Mucosa of stomach (tissue), 1 donor: Measurements from ENCODE around the gene SPRN.
"Not testable (repeated sequence)": the region's sequence is repeated elsewhere in the genome, so short reads cannot be mapped to it uniquely, and the experiment has no call there.

Experiments
- H3K27me3 ChIP-seq: one replicate; pipeline ENCODE4 v1.7.0; 2013; ENCODE audit warnings: mild to moderate bottlenecking, low read length; ENCODE audit not compliant: control insufficient read depth, insufficient read depth
- H3K36me3 ChIP-seq: one replicate; pipeline ENCODE4 v1.7.0; 2013; ENCODE audit warnings: low read length; ENCODE audit not compliant: control insufficient read depth, insufficient read depth
- H3K4me1 ChIP-seq: one replicate; pipeline ENCODE4 v1.7.0; 2013; ENCODE audit warnings: mild to moderate bottlenecking, low read length; ENCODE audit not compliant: control insufficient read depth, insufficient read depth
- H3K4me3 ChIP-seq: one replicate; pipeline ENCODE4 v1.7.0; 2013; ENCODE audit warnings: low read length
- H3K9ac ChIP-seq: one replicate; pipeline ENCODE4 v1.7.0; 2013; ENCODE audit warnings: mild to moderate bottlenecking, low read length, moderate library complexity
- H3K9me3 ChIP-seq: one replicate; pipeline ENCODE4 v1.7.0; 2013; ENCODE audit warnings: mild to moderate bottlenecking, low read length, moderate library complexity; ENCODE audit not compliant: control insufficient read depth
- donor health status: Pancreatic carcinoma.

Gene SPRN

GRCh38 chr10:133422223-133422806 lies 2.1 kb downstream of the SPRN start:
- H3K27me3 ChIP-seq: peaks cover 13% of the 10 kb centered on the region
- no peaks in the 10 kb centered on the region for H3K36me3 ChIP-seq
- H3K4me1 ChIP-seq: no peaks in the 10 kb centered on the region
- H3K4me3 ChIP-seq: no peak overlapping the region
- H3K9ac ChIP-seq: no peak overlapping the region
- H3K9me3 ChIP-seq: no peaks in the 10 kb centered on the region

- peaks cover 13% of the 10 kb centered on the region for H3K27me3 ChIP-seq
- H3K4me1 ChIP-seq: no peaks in the 10 kb centered on the region
- H3K9me3 ChIP-seq: no peaks in the 10 kb centered on the region
- H3K36me3 ChIP-seq: no peaks in the 10 kb centered on the region
- H3K9ac ChIP-seq: no peak overlapping the region
- no peak overlapping the region for H3K4me3 ChIP-seq
Measured at GRCh38 chr10:133421336-133422222, 2.8 kb downstream of the SPRN start.

GRCh38 chr10:133420579-133420978 lies 3.8 kb downstream of the SPRN start:
- H3K9me3 ChIP-seq: no peaks in the 10 kb centered on the region
- no peak overlapping the region for H3K9ac ChIP-seq
- H3K4me1 ChIP-seq: no peaks in the 10 kb centered on the region
- H3K27me3 ChIP-seq: peaks cover 13% of the 10 kb centered on the region
- no peaks in the 10 kb centered on the region for H3K36me3 ChIP-seq
- no peak overlapping the region for H3K4me3 ChIP-seq

GRCh38 chr10:133420028-133420427 lies 4.4 kb downstream of the SPRN start:
- H3K36me3 ChIP-seq: no peaks in the 10 kb centered on the region
- no peak overlapping the region for H3K4me3 ChIP-seq
- no peak overlapping the region for H3K9ac ChIP-seq
- H3K27me3 ChIP-seq: peaks cover 13% of the 10 kb centered on the region
- H3K9me3 ChIP-seq: no peaks in the 10 kb centered on the region
- H3K4me1 ChIP-seq: no peaks in the 10 kb centered on the region

GRCh38 chr10:133419211-133419950 lies 5.0 kb downstream of the SPRN start:
- Histone ChIP-seq H3K36me3 (no peaks in the 10 kb centered on the region), H3K4me1 (no peaks in the 10 kb centered on the region), H3K9ac (no peak overlapping the region), H3K4me3 (no peak overlapping the region), H3K9me3 (no peaks in the 10 kb centered on the region), H3K27me3 (peaks cover 13% of the 10 kb centered on the region)

GRCh38 chr10:133418289-133418993 lies 6.0 kb downstream of the SPRN start:
- Histone ChIP-seq H3K9ac (no peak overlapping the region), H3K27me3 (peaks cover 13% of the 10 kb centered on the region), H3K9me3 (no peaks in the 10 kb centered on the region), H3K36me3 (no peaks in the 10 kb centered on the region), H3K4me1 (no peaks in the 10 kb centered on the region), H3K4me3 (no peak overlapping the region)

GRCh38 chr10:133415752-133416151 lies 8.7 kb downstream of the SPRN start:
- H3K4me1 ChIP-seq: no peaks in the 10 kb centered on the region
- H3K9ac ChIP-seq: no peak overlapping the region
- no peaks in the 10 kb centered on the region for H3K27me3 ChIP-seq
- H3K36me3 ChIP-seq: no peaks in the 10 kb centered on the region
- H3K4me3 ChIP-seq: no peak overlapping the region
- H3K9me3 ChIP-seq: peaks cover 5% of the 10 kb centered on the region

- not testable (repeated sequence) for H3K4me3 ChIP-seq
Measured at GRCh38 chr10:133414401-133414800, 10.0 kb downstream of the SPRN start.

GRCh38 chr10:133412381-133412711 lies 12.1 kb downstream of the SPRN start:
- no peaks in the 10 kb centered on the region for H3K36me3 ChIP-seq
- H3K27me3 ChIP-seq: no peaks in the 10 kb centered on the region
- H3K4me1 ChIP-seq: no peaks in the 10 kb centered on the region
- H3K4me3 ChIP-seq: no peak overlapping the region
- H3K9me3 ChIP-seq: peaks cover 5% of the 10 kb centered on the region
- no peak overlapping the region for H3K9ac ChIP-seq

More at GRCh38 chr10:133414401-133414800, 10.0 kb downstream of the SPRN start:
- not testable (repeated sequence) for H3K36me3 ChIP-seq, H3K9me3 ChIP-seq, H3K27me3 ChIP-seq, H3K4me1 ChIP-seq, H3K9ac ChIP-seq

- H3K9ac ChIP-seq: no peak overlapping the region
- H3K9me3 ChIP-seq: peaks cover 5% of the 10 kb centered on the region
- no peaks in the 10 kb centered on the region for H3K36me3 ChIP-seq
- no peak overlapping the region for H3K4me3 ChIP-seq
- H3K27me3 ChIP-seq: no peaks in the 10 kb centered on the region
- no peaks in the 10 kb centered on the region for H3K4me1 ChIP-seq
Measured at GRCh38 chr10:133411523-133412380, 12.7 kb downstream of the SPRN start.

- no peak overlapping the region for H3K9ac ChIP-seq
- H3K27me3 ChIP-seq: no peaks in the 10 kb centered on the region
- H3K9me3 ChIP-seq: no peaks in the 10 kb centered on the region
- H3K4me3 ChIP-seq: no peak overlapping the region
- no peaks in the 10 kb centered on the region for H3K4me1 ChIP-seq
- H3K36me3 ChIP-seq: no peaks in the 10 kb centered on the region
Measured at GRCh38 chr10:133405844-133406527, 18.4 kb downstream of the SPRN start.
